HepG2 (cell line): ENCODE measurements around the gene SPATA13. TPM values are rescaled to one million over a fixed set of nuclear protein-coding genes. Genes with fewer than 3 reads are reported as not detected.

Experiments used
- ATAC-seq: fragments of 200-7000 bp; cut with Tn5 transposase; 3 replicates; pipeline ENCODE4 v1.9.1; 2020; ENCODE audit warnings: mild to moderate bottlenecking, moderate library complexity
- BruUV-seq: library from RNA; stranded (reverse); fragments of 400-500 nt; replicated peaks from 2 replicates; lab custom pipeline; 2021; lab: Mats Ljungman, UMichigan
- CTCF ChIA-PET: fragments of 300-600 bp; formaldehyde crosslinking; extraction: SDS; loops from one replicate; lab custom pipeline; 2021; ENCODE audit warnings: low total read pairs, inconsistent platforms, low intra/inter-chr PET ratio; lab: Yijun Ruan, JAX
- POLR2A ChIA-PET: fragments of 350-600 bp; sonication (Branson Sonifier 250); formaldehyde crosslinking; loops from one replicate; lab custom pipeline; 2020; ENCODE audit warnings: antibody characterized with exemption, inconsistent platforms; lab: Yijun Ruan, JAX
- DNase-seq: peaks from one replicate; pipeline ENCODE4 v3.0.0-alpha.2; 2015; ENCODE audit warnings: low spot score
- FAIRE-seq: peaks from 3 replicates; lab custom pipeline; 2011; peaks lifted over from hg19 to GRCh38; lab: Jason Lieb, UNC
- H2AFZ ChIP-seq: one replicate; pipeline ENCODE4 v1.6.1; 2011; ENCODE audit warnings: low read length, inconsistent platforms
- H3K27ac ChIP-seq: fragments of 300-600 bp; 3 replicates; pipeline ENCODE4 v1.8.0; 2011; ENCODE audit warnings: mixed run types, mild to moderate bottlenecking, mixed read lengths, low read length, inconsistent platforms; ENCODE audit not compliant: insufficient read depth; ENCODE audit errors: extremely low read length
- H3K27me3 ChIP-seq, 2 experiments: fragments of 200-600 bp in 1 of 2; 2 replicates in 1 of 2; 3 replicates in 1 of 2; pipeline versions ENCODE4 v1.6.0 to v1.8.0; 2011; ENCODE audit warnings: low read length in 2 of 2, mild to moderate bottlenecking in 2 of 2, moderate library complexity in 2 of 2, inconsistent platforms in 1 of 2; ENCODE audit not compliant: insufficient read depth in 2 of 2, control insufficient read depth in 1 of 2
- H3K36me3 ChIP-seq, 2 experiments: fragments of 200-600 bp in 1 of 2; replicated peaks in 1 of 2; 2 replicates in 1 of 2; 3 replicates in 1 of 2; pipeline versions ENCODE4 v1.5.1 to v1.8.0; 2011; ENCODE audit warnings: low read length in 2 of 2, inconsistent platforms in 1 of 2; ENCODE audit not compliant: insufficient read depth in 2 of 2, control insufficient read depth in 1 of 2
- H3K4me1 ChIP-seq: 2 replicates; pipeline ENCODE4 v1.5.1; 2012; ENCODE audit warnings: low read length, inconsistent platforms; ENCODE audit not compliant: insufficient read depth
- H3K4me2 ChIP-seq: 2 replicates; pipeline ENCODE4 v1.6.0; 2011; ENCODE audit warnings: low read depth, low read length, inconsistent platforms
- H3K4me3 ChIP-seq, 3 experiments: fragments of 200-600 bp in 1 of 3; sonication (generic), shearing (Covaris generic) in 1 of 3; replicated peaks in 1 of 3; 2 replicates each; pipeline ENCODE4 v1.5.1; 2011 to 2016; ENCODE audit warnings: low read length in 3 of 3, inconsistent platforms in 2 of 3, low read depth in 2 of 3, mild to moderate bottlenecking in 2 of 3, control low read depth in 1 of 3, mixed read lengths in 1 of 3; ENCODE audit not compliant: insufficient read depth in 1 of 3
- H3K79me2 ChIP-seq: one replicate; pipeline ENCODE4 v1.6.1; 2011; ENCODE audit warnings: low read length, inconsistent platforms; ENCODE audit not compliant: insufficient read depth
- H3K9ac ChIP-seq: 2 replicates; pipeline ENCODE4 v1.6.0; 2011; ENCODE audit warnings: mild to moderate bottlenecking, low read depth, low read length, inconsistent platforms; ENCODE audit not compliant: insufficient read depth
- H3K9me3 ChIP-seq: 2 replicates; pipeline ENCODE4 v1.5.1; 2012; ENCODE audit warnings: mild to moderate bottlenecking, low read length
- H4K20me1 ChIP-seq: 2 replicates; pipeline ENCODE4 v1.6.0; 2011; ENCODE audit warnings: inconsistent platforms, mild to moderate bottlenecking, low read length, moderate library complexity; ENCODE audit not compliant: insufficient read depth
- ARNT ChIP-seq: fragments of 450-650 bp; IDR thresholded peaks from 2 replicates; pipeline ENCODE4 v1.6.1; 2017
- ATF4 ChIP-seq, 2 experiments: fragments of 450-650 bp in 1 of 2; sonication (generic) in 1 of 2; formaldehyde crosslinking; IDR thresholded peaks; 2 replicates each; pipeline versions ENCODE4 v1.5.0 to v1.8.0; 2020 to 2022; ENCODE audit warnings: mild to moderate bottlenecking in 1 of 2, missing genetic modification reagents in 1 of 2
- ATF7 ChIP-seq, 2 experiments: fragments of 450-650 bp in 1 of 2; sonication (generic) in 1 of 2; formaldehyde crosslinking in 1 of 2; IDR thresholded peaks; 2 replicates each; pipeline versions ENCODE4 v1.4.0 to v1.6.1; 2016 to 2020; ENCODE audit warnings: antibody characterized with exemption in 1 of 2, mild to moderate bottlenecking in 1 of 2, missing genetic modification reagents in 1 of 2
- BCLAF1 ChIP-seq: fragments of 450-650 bp; IDR thresholded peaks from 2 replicates; pipeline ENCODE4 v1.6.1; 2017; ENCODE audit warnings: mild to moderate bottlenecking
- CSRNP1 ChIP-seq: sonication (generic); formaldehyde crosslinking; IDR thresholded peaks from 2 replicates; pipeline ENCODE4 v1.8.1; 2023; ENCODE audit warnings: mild to moderate bottlenecking, missing genetic modification reagents
- HNRNPL ChIP-seq: fragments of 200-400 bp; formaldehyde crosslinking; IDR thresholded peaks from 2 replicates; pipeline ENCODE4 v1.6.1; 2017; ENCODE audit warnings: mild to moderate bottlenecking, low read depth, low read length
- IRF9 ChIP-seq: sonication (generic); formaldehyde crosslinking; IDR thresholded peaks from 2 replicates; pipeline ENCODE4 v1.8.0; 2022; ENCODE audit warnings: missing genetic modification reagents, mild to moderate bottlenecking, borderline replicate concordance
- IRX3 ChIP-seq: sonication (generic); formaldehyde crosslinking; IDR thresholded peaks from 2 replicates; pipeline ENCODE4 v1.8.1; 2023; ENCODE audit warnings: mild to moderate bottlenecking, low read depth, missing genetic modification reagents, borderline replicate concordance
- KDM2A ChIP-seq: sonication (generic); formaldehyde crosslinking; IDR thresholded peaks from 2 replicates; pipeline ENCODE4 v1.4.0; 2020; ENCODE audit warnings: low read depth, missing genetic modification reagents, borderline replicate concordance
- KLF15 ChIP-seq: sonication (generic); formaldehyde crosslinking; IDR thresholded peaks from 2 replicates; pipeline ENCODE4 v1.8.1; 2023; ENCODE audit warnings: borderline replicate concordance, mild to moderate bottlenecking, inconsistent platforms, missing genetic modification reagents, mixed read lengths
- NCOA1 ChIP-seq: sonication (generic); formaldehyde crosslinking; IDR thresholded peaks from 2 replicates; pipeline ENCODE4 v1.9.0; 2021; ENCODE audit warnings: missing genetic modification reagents
- SKI ChIP-seq: fragments of 450-650 bp; IDR thresholded peaks from one replicate; pipeline ENCODE4 v1.6.1; 2018; ENCODE audit warnings: mild to moderate bottlenecking; ENCODE audit not compliant: partially characterized antibody
- SRSF9 ChIP-seq: fragments of 200-400 bp; formaldehyde crosslinking; IDR thresholded peaks from 2 replicates; pipeline ENCODE4 v1.6.1; 2018; ENCODE audit warnings: borderline replicate concordance, mild to moderate bottlenecking, low read depth, low read length; ENCODE audit not compliant: insufficient read depth, poor library complexity, severe bottlenecking
- TCF12 ChIP-seq, 2 experiments: fragments of 450-650 bp in 1 of 2; sonication (generic) in 1 of 2; formaldehyde crosslinking in 1 of 2; IDR thresholded peaks; 2 replicates each; pipeline versions ENCODE4 v1.6.1 to v1.8.0; 2017 to 2022; ENCODE audit warnings: antibody characterized with exemption in 1 of 2, mild to moderate bottlenecking in 1 of 2, missing genetic modification reagents in 1 of 2, moderate library complexity in 1 of 2
- ZNF232 ChIP-seq: sonication (generic); formaldehyde crosslinking; IDR thresholded peaks from 2 replicates; pipeline ENCODE4 v1.4.0; 2020; ENCODE audit warnings: missing genetic modification reagents, borderline replicate concordance
- WGBS: methylation state at CpG from one replicate; pipeline ENCODE4 v1.1.6; 2017; ENCODE audit warnings: low lambda C conversion rate; 5-methylcytosine and 5-hydroxymethylcytosine counted together
- in situ Hi-C: cut with HindIII; loops from 2 replicates; pipeline ENCODE4 v1.10.0; 2017; ENCODE audit warnings: low pct_unique_long_range_greater_than_20kb; ENCODE audit not compliant: extremely low pct_ligation_motif_present
- intact Hi-C: fragments of 100-400 bp; cut with micrococcal nuclease; formaldehyde crosslinking; loops from one replicate; pipeline ENCODE4 v1.10.0; 2022; ENCODE audit not compliant: unreplicated experiment
- polyA plus RNA-seq, 8 experiments: library from polyadenylated mRNA; depleted of rRNA in 3 of 8; stranded (reverse) in 7 of 8; unstranded in 1 of 8; fragments of >200 nt; fragmentation: Illumina TruSeq in 4 of 8; extraction: Trizol in 4 of 8; gene quantifications; 2 replicates each; pipeline versions ENCODE4 v1.2.1 to v1.2.3, GENCODE V29; 2011 to 2016; ENCODE audit warnings: low read depth in 4 of 8, missing spikeins in 1 of 8, mixed read lengths in 1 of 8; ENCODE audit not compliant: insufficient read depth in 1 of 8
- total RNA-seq, 5 experiments: library from RNA; depleted of rRNA; stranded (reverse); fragments of >200 nt; fragmentation: Illumina TruSeq; extraction: Trizol; gene quantifications; 2 replicates each; pipeline ENCODE4 v1.2.3, GENCODE V29; 2016; ENCODE audit warnings: low read depth in 1 of 5

The SPATA13 gene
- total and polyA plus RNA-seq, 2 of the 13 experiments (the other 11 are each of a cell fraction or from before 2014, with no cell fraction given) = 11.3 to 14.2 TPM

- Histone ChIP-seq H3K79me2 (peaks cover 2% of the 10 kb centered on the region), H4K20me1 (peaks cover 3% of the 10 kb centered on the region; the same call in 1 of the 2 replicates), H3K27ac (no peak overlapping the region), H3K36me3 (peaks cover 5 to 14% of the 10 kb centered on the region in 2 experiments; a peak in 4 of 5 replicates)
- in situ Hi-C loops = no loop called here
- TF ChIP-seq HNRNPL = no peak
- no peak for TF ChIP-seq ATF4 (CRISPR knock-in tag; IDR thresholded peaks at IDR 0.05)
- no peak for TF ChIP-seq IRF9
- no peak for TF ChIP-seq SKI
- TF ChIP-seq KDM2A (CRISPR knock-in tag) = no peak
- no peak for TF ChIP-seq ZNF232 (CRISPR knock-in tag)
- no peak for TF ChIP-seq BCLAF1
- TF ChIP-seq TCF12 (IDR thresholded peaks at IDR 0.05) = no peak
- no peak for TF ChIP-seq TCF12 (CRISPR knock-in tag; IDR thresholded peaks at IDR 0.05)
- no peak for TF ChIP-seq NCOA1 (CRISPR knock-in tag)
- TF ChIP-seq CSRNP1 (CRISPR knock-in tag) = no peak
- no peak for TF ChIP-seq SRSF9
- TF ChIP-seq ATF7 (IDR thresholded peaks at IDR 0.05) = no peak
- no peak for TF ChIP-seq ATF7 (CRISPR knock-in tag; IDR thresholded peaks at IDR 0.05)
- no peak for TF ChIP-seq IRX3 (CRISPR knock-in tag)
- TF ChIP-seq ARNT = no peak
- no peak for TF ChIP-seq KLF15 (CRISPR knock-in tag)
- TF ChIP-seq, all 625 proteins: peak for 0
- ATAC-seq (no peak), FAIRE-seq (no peak), DNase-seq (no peak)
- Histone ChIP-seq H3K4me3 (no peak overlapping the region), H3K9ac (no peak overlapping the region), H3K4me2 (no peak overlapping the region), H3K27me3 (no peaks in the 10 kb centered on the region), H3K9me3 (no peaks in the 10 kb centered on the region), H3K4me1 (no peaks in the 10 kb centered on the region), H2AFZ (no peak overlapping the region)
- POLR2A ChIA-PET = no interaction called here
- no TSS peak for BruUV-seq
- 98% methylated on average over 7 of the region's 8 CpGs for WGBS
- intact Hi-C loops = no loop called here
- CTCF ChIA-PET = no interaction called here
Observed at GRCh38 chr13:24279327-24280110, 119.0 kb downstream of the SPATA13 start.
